WTC11 (cell line): ENCODE results near the gene PGAP6. TPM values are rescaled to one million over a fixed set of nuclear protein-coding genes. Genes with fewer than 3 reads are reported as not detected.

Experiments
- ATAC-seq: fragments of 200-7000 bp; cut with Tn5 transposase; 2 replicates; pipeline ENCODE4 v1.10.0; 2021; ENCODE audit warnings: mild to moderate bottlenecking, moderate library complexity
- CTCF ChIA-PET: fragments of 300-600 bp; sonication (Branson Sonifier 250); formaldehyde crosslinking; loops from one replicate; lab custom pipeline; 2021; ENCODE audit warnings: antibody characterized with exemption; lab: Charles Lee
- POLR2A ChIA-PET: fragments of 350-600 bp; sonication (Branson Sonifier 250); formaldehyde crosslinking; loops from one replicate; lab custom pipeline; 2021; ENCODE audit warnings: antibody characterized with exemption; lab: Charles Lee
- DNase-seq: peaks from one replicate; pipeline ENCODE4 v3.0.0; 2021; ENCODE audit warnings: low spot score
- H3K27ac Mint-ChIP-seq: 2 replicates; pipeline ENCODE4 v1.8.0; 2021; ENCODE audit warnings: mixed read lengths
- H3K27me3 Mint-ChIP-seq: 2 replicates; pipeline ENCODE4 v1.8.0; 2021; ENCODE audit warnings: low read depth, mild to moderate bottlenecking, moderate library complexity, mixed read lengths
- H3K36me3 Mint-ChIP-seq: 2 replicates; pipeline ENCODE4 v1.8.0; 2021; ENCODE audit warnings: mixed read lengths
- H3K4me1 Mint-ChIP-seq: 2 replicates; pipeline ENCODE4 v1.8.0; 2022; ENCODE audit warnings: mixed read lengths
- H3K4me3 Mint-ChIP-seq: 2 replicates; pipeline ENCODE4 v1.8.0; 2021; ENCODE audit warnings: mild to moderate bottlenecking, moderate library complexity, mixed read lengths
- H3K9me3 Mint-ChIP-seq: 2 replicates; pipeline ENCODE4 v1.8.0; 2021; ENCODE audit warnings: mixed read lengths
- E2F1 ChIP-seq: sonication (generic); formaldehyde crosslinking; IDR thresholded peaks from 2 replicates; pipeline ENCODE4 v1.8.0; 2022; ENCODE audit warnings: mild to moderate bottlenecking, missing genetic modification reagents
- HMGXB4 ChIP-seq: sonication (generic); formaldehyde crosslinking; IDR thresholded peaks from 2 replicates; pipeline ENCODE4 v1.8.1; 2023; ENCODE audit warnings: mild to moderate bottlenecking, moderate library complexity, missing genetic modification reagents
- MAX ChIP-seq: sonication (generic); formaldehyde crosslinking; IDR thresholded peaks from 2 replicates; pipeline ENCODE4 v1.8.0; 2022; ENCODE audit warnings: mild to moderate bottlenecking, missing genetic modification reagents
- MLX ChIP-seq: sonication (generic); formaldehyde crosslinking; IDR thresholded peaks from 2 replicates; pipeline ENCODE4 v1.8.1; 2023; ENCODE audit warnings: mild to moderate bottlenecking, missing genetic modification reagents, moderate library complexity
- OVOL2 ChIP-seq: fragments of 250-450 bp; sonication (Bioruptor Pico); IDR thresholded peaks from 2 replicates; pipeline ENCODE4 v1.9.0; 2021; ENCODE audit warnings: mild to moderate bottlenecking, borderline replicate concordance
- TEAD1 ChIP-seq: sonication (generic); formaldehyde crosslinking; IDR thresholded peaks from 2 replicates; pipeline ENCODE4 v1.8.0; 2022; ENCODE audit warnings: mild to moderate bottlenecking, missing genetic modification reagents
- TP53 ChIP-seq: sonication (generic); formaldehyde crosslinking; IDR thresholded peaks from 2 replicates; pipeline ENCODE4 v1.8.1; 2023; ENCODE audit warnings: mild to moderate bottlenecking, missing genetic modification reagents
- ZNF138 ChIP-seq: sonication (generic); formaldehyde crosslinking; conservative IDR thresholded peaks from 2 replicates; pipeline ENCODE4 v1.8.1; 2022; ENCODE audit warnings: mild to moderate bottlenecking, moderate library complexity, missing genetic modification reagents
- ZNF425 ChIP-seq: fragments of 250-450 bp; sonication (Bioruptor Pico); conservative IDR thresholded peaks from 2 replicates; pipeline ENCODE4 v1.9.0; 2021; ENCODE audit warnings: mild to moderate bottlenecking
- total RNA-seq: library from RNA; stranded (reverse); gene quantifications from 3 replicates; pipeline ENCODE4 v1.2.3, GENCODE V29; 2021
- TF ChIP-seq, protein P1 (sequence below): sonication (generic); formaldehyde crosslinking; IDR thresholded peaks from 2 replicates; pipeline ENCODE4 v1.8.0; 2022; ENCODE audit warnings: missing genetic modification reagents
- TF ChIP-seq, protein P2 (sequence below): sonication (generic); formaldehyde crosslinking; conservative IDR thresholded peaks from 2 replicates; pipeline ENCODE4 v1.8.1; 2022; ENCODE audit warnings: mild to moderate bottlenecking, missing genetic modification reagents
- TF ChIP-seq, protein P3 (sequence below): sonication (generic); formaldehyde crosslinking; IDR thresholded peaks from 2 replicates; pipeline ENCODE4 v1.8.1; 2022; ENCODE audit warnings: mild to moderate bottlenecking, moderate library complexity, missing genetic modification reagents
- TF ChIP-seq, protein P4 (sequence below): sonication (generic); formaldehyde crosslinking; IDR thresholded peaks from 2 replicates; pipeline ENCODE4 v1.8.1; 2023; ENCODE audit warnings: mild to moderate bottlenecking, missing genetic modification reagents, moderate library complexity
- TF ChIP-seq, protein P5 (sequence below): sonication (generic); formaldehyde crosslinking; IDR thresholded peaks from 2 replicates; pipeline ENCODE4 v1.8.1; 2022; ENCODE audit warnings: low read depth, mild to moderate bottlenecking, moderate library complexity, missing genetic modification reagents, borderline replicate concordance

The PGAP6 gene
- total RNA-seq, 1 experiment from 2014 or later = 108 TPM

GRCh38 chr16:383326-384051, 1.7 kb upstream of the PGAP6 start (continued):
- TF ChIP-seq, protein P1, sequence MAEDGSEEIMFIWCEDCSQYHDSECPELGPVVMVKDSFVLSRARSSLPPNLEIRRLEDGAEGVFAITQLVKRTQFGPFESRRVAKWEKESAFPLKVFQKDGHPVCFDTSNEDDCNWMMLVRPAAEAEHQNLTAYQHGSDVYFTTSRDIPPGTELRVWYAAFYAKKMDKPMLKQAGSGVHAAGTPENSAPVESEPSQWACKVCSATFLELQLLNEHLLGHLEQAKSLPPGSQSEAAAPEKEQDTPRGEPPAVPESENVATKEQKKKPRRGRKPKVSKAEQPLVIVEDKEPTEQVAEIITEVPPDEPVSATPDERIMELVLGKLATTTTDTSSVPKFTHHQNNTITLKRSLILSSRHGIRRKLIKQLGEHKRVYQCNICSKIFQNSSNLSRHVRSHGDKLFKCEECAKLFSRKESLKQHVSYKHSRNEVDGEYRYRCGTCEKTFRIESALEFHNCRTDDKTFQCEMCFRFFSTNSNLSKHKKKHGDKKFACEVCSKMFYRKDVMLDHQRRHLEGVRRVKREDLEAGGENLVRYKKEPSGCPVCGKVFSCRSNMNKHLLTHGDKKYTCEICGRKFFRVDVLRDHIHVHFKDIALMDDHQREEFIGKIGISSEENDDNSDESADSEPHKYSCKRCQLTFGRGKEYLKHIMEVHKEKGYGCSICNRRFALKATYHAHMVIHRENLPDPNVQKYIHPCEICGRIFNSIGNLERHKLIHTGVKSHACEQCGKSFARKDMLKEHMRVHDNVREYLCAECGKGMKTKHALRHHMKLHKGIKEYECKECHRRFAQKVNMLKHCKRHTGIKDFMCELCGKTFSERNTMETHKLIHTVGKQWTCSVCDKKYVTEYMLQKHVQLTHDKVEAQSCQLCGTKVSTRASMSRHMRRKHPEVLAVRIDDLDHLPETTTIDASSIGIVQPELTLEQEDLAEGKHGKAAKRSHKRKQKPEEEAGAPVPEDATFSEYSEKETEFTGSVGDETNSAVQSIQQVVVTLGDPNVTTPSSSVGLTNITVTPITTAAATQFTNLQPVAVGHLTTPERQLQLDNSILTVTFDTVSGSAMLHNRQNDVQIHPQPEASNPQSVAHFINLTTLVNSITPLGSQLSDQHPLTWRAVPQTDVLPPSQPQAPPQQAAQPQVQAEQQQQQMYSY (CRISPR knock-in tag) = 0 out of 2 replicates have a peak, but pooled peaks have one; percentile 25
- no peak; the same call in 1 of the 2 replicates for TF ChIP-seq TEAD1 (CRISPR knock-in tag)
- TF ChIP-seq, protein P2, sequence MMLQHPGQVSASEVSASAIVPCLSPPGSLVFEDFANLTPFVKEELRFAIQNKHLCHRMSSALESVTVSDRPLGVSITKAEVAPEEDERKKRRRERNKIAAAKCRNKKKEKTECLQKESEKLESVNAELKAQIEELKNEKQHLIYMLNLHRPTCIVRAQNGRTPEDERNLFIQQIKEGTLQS (CRISPR knock-in tag) = no peak
- TF ChIP-seq MLX (CRISPR knock-in tag) = no peak
- TF ChIP-seq ZNF138 (CRISPR knock-in tag) = no peak
- TF ChIP-seq, protein P3, sequence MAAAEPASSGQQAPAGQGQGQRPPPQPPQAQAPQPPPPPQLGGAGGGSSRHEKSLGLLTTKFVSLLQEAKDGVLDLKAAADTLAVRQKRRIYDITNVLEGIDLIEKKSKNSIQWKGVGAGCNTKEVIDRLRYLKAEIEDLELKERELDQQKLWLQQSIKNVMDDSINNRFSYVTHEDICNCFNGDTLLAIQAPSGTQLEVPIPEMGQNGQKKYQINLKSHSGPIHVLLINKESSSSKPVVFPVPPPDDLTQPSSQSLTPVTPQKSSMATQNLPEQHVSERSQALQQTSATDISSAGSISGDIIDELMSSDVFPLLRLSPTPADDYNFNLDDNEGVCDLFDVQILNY (CRISPR knock-in tag) = peak; percentile 52; the same call in 1 of the 2 replicates
- no peak for TF ChIP-seq OVOL2 (CRISPR knock-in tag)
- TF ChIP-seq E2F1 (CRISPR knock-in tag) = no peak
- no peak for TF ChIP-seq ZNF425 (CRISPR knock-in tag)

- ChIA-PET CTCF (interaction anchor here (0.7 to 2.6 kb wide), 7 partner anchors 10 to 168 kb away, joined by 3 to 13 read pairs (median 5); partner anchors contain the start of gene AXIN1), POLR2A (interaction anchor here (0.8 to 1.3 kb wide), 2 partner anchors 19 to 198 kb away, joined by 3 read pairs; no protein-coding TSS in a partner anchor)
- Mint-ChIP-seq H3K4me3 (peak overlapping the region; percentile 79), H3K27ac (no peak overlapping the region), H3K36me3 (peaks cover 1% of the 10 kb centered on the region), H3K9me3 (no peaks in the 10 kb centered on the region), H3K27me3 (no peaks in the 10 kb centered on the region), H3K4me1 (peaks cover 32% of the 10 kb centered on the region)
- TF ChIP-seq, protein P4, sequence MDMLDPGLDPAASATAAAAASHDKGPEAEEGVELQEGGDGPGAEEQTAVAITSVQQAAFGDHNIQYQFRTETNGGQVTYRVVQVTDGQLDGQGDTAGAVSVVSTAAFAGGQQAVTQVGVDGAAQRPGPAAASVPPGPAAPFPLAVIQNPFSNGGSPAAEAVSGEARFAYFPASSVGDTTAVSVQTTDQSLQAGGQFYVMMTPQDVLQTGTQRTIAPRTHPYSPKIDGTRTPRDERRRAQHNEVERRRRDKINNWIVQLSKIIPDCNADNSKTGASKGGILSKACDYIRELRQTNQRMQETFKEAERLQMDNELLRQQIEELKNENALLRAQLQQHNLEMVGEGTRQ (CRISPR knock-in tag) = no peak
- TF ChIP-seq MAX (0 out of 2 replicates have a peak, but pooled peaks have one; percentile 19), TP53 (CRISPR knock-in tag) (peak; percentile 15; the same call in 1 of the 2 replicates), HMGXB4 (peak; percentile 53; the same call in 1 of the 2 replicates)
- TF ChIP-seq, protein P5, sequence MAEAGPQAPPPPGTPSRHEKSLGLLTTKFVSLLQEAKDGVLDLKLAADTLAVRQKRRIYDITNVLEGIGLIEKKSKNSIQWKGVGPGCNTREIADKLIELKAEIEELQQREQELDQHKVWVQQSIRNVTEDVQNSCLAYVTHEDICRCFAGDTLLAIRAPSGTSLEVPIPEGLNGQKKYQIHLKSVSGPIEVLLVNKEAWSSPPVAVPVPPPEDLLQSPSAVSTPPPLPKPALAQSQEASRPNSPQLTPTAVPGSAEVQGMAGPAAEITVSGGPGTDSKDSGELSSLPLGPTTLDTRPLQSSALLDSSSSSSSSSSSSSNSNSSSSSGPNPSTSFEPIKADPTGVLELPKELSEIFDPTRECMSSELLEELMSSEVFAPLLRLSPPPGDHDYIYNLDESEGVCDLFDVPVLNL (CRISPR knock-in tag) = 0 out of 2 replicates have a peak, but pooled peaks have one; percentile 49
- peak; percentile 53 for DNase-seq
- ATAC-seq = no peak
Observed at GRCh38 chr16:381012-381788, 578 bp downstream of the PGAP6 start.
